Measurements from ENCODE around the gene TARS3.
"Not testable (repeated sequence)": the region's sequence is repeated elsewhere in the genome, so short reads cannot be mapped to it uniquely, and the experiment has no call there.

DNA sequence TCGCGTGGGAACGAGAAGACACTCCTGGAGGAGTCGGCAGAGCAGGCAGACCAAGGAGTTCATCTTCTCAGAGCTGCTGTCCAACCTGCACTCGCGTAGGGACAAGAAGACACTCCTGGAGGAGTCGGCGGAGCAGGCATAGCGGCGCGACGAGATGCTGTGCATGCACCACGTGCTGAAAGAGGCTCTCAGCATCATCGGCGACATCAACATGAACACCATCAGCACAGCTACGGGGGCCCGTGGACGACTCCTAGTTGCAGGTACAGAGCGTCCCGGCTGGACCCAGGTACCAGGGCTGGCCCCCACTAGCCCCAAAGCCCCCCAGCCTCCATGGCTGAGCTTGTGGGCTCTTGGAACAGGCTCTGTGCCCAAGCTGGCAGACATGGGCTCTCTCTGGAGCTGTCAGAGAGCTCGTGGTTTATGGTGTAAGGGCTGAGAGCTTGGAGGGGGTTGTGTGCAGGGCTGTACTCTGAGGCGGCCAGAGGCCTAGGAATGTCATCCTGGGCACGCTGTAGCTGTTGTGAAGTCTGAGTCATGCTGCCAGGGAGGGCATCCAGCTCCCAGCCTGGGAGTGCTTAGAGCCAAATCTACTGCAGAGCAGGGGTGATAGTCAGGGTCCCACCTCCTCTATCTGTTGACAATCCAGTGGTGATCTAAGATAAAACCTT lies 40.5 kb upstream of the TARS3 start:
- TF ChIP-seq EZH2, EZH2phosphoT487 (IDR thresholded peaks at IDR 0.05): not testable (repeated sequence)
- TF ChIP-seq, protein P1, sequence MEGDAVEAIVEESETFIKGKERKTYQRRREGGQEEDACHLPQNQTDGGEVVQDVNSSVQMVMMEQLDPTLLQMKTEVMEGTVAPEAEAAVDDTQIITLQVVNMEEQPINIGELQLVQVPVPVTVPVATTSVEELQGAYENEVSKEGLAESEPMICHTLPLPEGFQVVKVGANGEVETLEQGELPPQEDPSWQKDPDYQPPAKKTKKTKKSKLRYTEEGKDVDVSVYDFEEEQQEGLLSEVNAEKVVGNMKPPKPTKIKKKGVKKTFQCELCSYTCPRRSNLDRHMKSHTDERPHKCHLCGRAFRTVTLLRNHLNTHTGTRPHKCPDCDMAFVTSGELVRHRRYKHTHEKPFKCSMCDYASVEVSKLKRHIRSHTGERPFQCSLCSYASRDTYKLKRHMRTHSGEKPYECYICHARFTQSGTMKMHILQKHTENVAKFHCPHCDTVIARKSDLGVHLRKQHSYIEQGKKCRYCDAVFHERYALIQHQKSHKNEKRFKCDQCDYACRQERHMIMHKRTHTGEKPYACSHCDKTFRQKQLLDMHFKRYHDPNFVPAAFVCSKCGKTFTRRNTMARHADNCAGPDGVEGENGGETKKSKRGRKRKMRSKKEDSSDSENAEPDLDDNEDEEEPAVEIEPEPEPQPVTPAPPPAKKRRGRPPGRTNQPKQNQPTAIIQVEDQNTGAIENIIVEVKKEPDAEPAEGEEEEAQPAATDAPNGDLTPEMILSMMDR (IDR thresholded peaks at IDR 0.05): not testable (repeated sequence)
